ENCODE data around the gene SLC30A2.

Gene SLC30A2

GRCh38 chr1:26084091-26084561 is 38.2 kb upstream of the SLC30A2 start:
- H3K36me3 ChIP-seq (replicated peaks; ENCODE audit: low read depth, low read length), result no peaks in the 10 kb centered on the region
- H3K4me2 ChIP-seq (ENCODE audit: low read length), result no peak overlapping the region
- H3K4me1 ChIP-seq (ENCODE audit: low read length), result no peaks in the 10 kb centered on the region
- H3K4me3 ChIP-seq (ENCODE audit: low read length), result no peak overlapping the region
- no peaks in the 10 kb centered on the region for H3K9me3 ChIP-seq (ENCODE audit: insufficient read depth, low read length)
- no peak overlapping the region for H2AFZ ChIP-seq (ENCODE audit: low read depth, low read length)
- no peak overlapping the region for H3K27ac ChIP-seq (ENCODE audit: low read length)
- H3K79me2 ChIP-seq (ENCODE audit: low read length), result no peaks in the 10 kb centered on the region
- 0 out of 2 replicates have a peak, but pooled peaks cover 5% of the 10 kb centered on the region for H3K27me3 ChIP-seq (ENCODE audit: low read depth, low read length)
- H4K20me1 ChIP-seq (ENCODE audit: insufficient read depth, low read length), result no peaks in the 10 kb centered on the region
- H3K9ac ChIP-seq (ENCODE audit: low read length), result no peak overlapping the region
- TF ChIP-seq EZH2phosphoT487 (IDR thresholded peaks at IDR 0.05; ENCODE audit: low read depth), result no peak

- no peak for TF ChIP-seq CTCF (IDR thresholded peaks at IDR 0.05; ENCODE audit: low read depth, low read length)
- TF ChIP-seq EZH2phosphoT487 (IDR thresholded peaks at IDR 0.05; ENCODE audit: low read depth), result no peak
- Histone ChIP-seq H4K20me1 (ENCODE audit: insufficient read depth, low read length) (no peaks in the 10 kb centered on the region), H3K9ac (ENCODE audit: low read length) (no peak overlapping the region), H3K9me3 (ENCODE audit: insufficient read depth, low read length) (no peaks in the 10 kb centered on the region), H3K27me3 (ENCODE audit: low read depth, low read length) (0 out of 2 replicates have a peak, but pooled peaks cover 5% of the 10 kb centered on the region), H3K4me1 (ENCODE audit: low read length) (no peaks in the 10 kb centered on the region), H3K4me3 (ENCODE audit: low read length) (no peak overlapping the region), H2AFZ (ENCODE audit: low read depth, low read length) (no peak overlapping the region), H3K4me2 (ENCODE audit: low read length) (no peak overlapping the region), H3K27ac (ENCODE audit: low read length) (no peak overlapping the region), H3K79me2 (ENCODE audit: low read length) (no peaks in the 10 kb centered on the region), H3K36me3 (replicated peaks; ENCODE audit: low read depth, low read length) (no peaks in the 10 kb centered on the region)
Observed at GRCh38 chr1:26083208-26083607, 37.3 kb upstream of the SLC30A2 start.

GRCh38 chr1:26082020-26082350 is 36.1 kb upstream of the SLC30A2 start:
- Histone ChIP-seq H3K9ac (ENCODE audit: low read length) (no peak overlapping the region), H3K9me3 (ENCODE audit: insufficient read depth, low read length) (no peaks in the 10 kb centered on the region), H2AFZ (ENCODE audit: low read depth, low read length) (no peak overlapping the region), H3K4me3 (ENCODE audit: low read length) (no peak overlapping the region), H4K20me1 (ENCODE audit: insufficient read depth, low read length) (no peaks in the 10 kb centered on the region), H3K27me3 (ENCODE audit: low read depth, low read length) (0 out of 2 replicates have a peak, but pooled peaks cover 5% of the 10 kb centered on the region), H3K4me1 (ENCODE audit: low read length) (no peaks in the 10 kb centered on the region), H3K36me3 (replicated peaks; ENCODE audit: low read depth, low read length) (no peaks in the 10 kb centered on the region), H3K79me2 (ENCODE audit: low read length) (no peaks in the 10 kb centered on the region), H3K27ac (ENCODE audit: low read length) (no peak overlapping the region), H3K4me2 (ENCODE audit: low read length) (no peak overlapping the region)
- TF ChIP-seq CTCF (IDR thresholded peaks at IDR 0.05; ENCODE audit: low read depth, low read length) (no peak), EZH2phosphoT487 (IDR thresholded peaks at IDR 0.05; ENCODE audit: low read depth) (no peak)

- Histone ChIP-seq H3K27ac (ENCODE audit: low read length) (no peak overlapping the region), H2AFZ (ENCODE audit: low read depth, low read length) (no peak overlapping the region), H3K27me3 (ENCODE audit: low read depth, low read length) (0 out of 2 replicates have a peak, but pooled peaks cover 5% of the 10 kb centered on the region), H3K9ac (ENCODE audit: low read length) (no peak overlapping the region), H4K20me1 (ENCODE audit: insufficient read depth, low read length) (no peaks in the 10 kb centered on the region), H3K4me1 (ENCODE audit: low read length) (no peaks in the 10 kb centered on the region), H3K4me2 (ENCODE audit: low read length) (no peak overlapping the region), H3K79me2 (ENCODE audit: low read length) (no peaks in the 10 kb centered on the region), H3K9me3 (ENCODE audit: insufficient read depth, low read length) (no peaks in the 10 kb centered on the region), H3K4me3 (ENCODE audit: low read length) (no peak overlapping the region), H3K36me3 (replicated peaks; ENCODE audit: low read depth, low read length) (no peaks in the 10 kb centered on the region)
- TF ChIP-seq EZH2phosphoT487 (IDR thresholded peaks at IDR 0.05; ENCODE audit: low read depth), result no peak
- TF ChIP-seq CTCF (IDR thresholded peaks at IDR 0.05; ENCODE audit: low read depth, low read length), result no peak
Observed at GRCh38 chr1:26081267-26082019, 35.5 kb upstream of the SLC30A2 start.

Measured in OCI-LY3 (cell line).